GM13977 (cell line): Measurements from ENCODE around the gene PCSK5.

Experiments used
- DNase-seq: peaks from one replicate; pipeline ENCODE4 v3.0.0; 2012; ENCODE audit warnings: low spot score
- in situ Hi-C: fragments of 300-500 bp; cut with MboI; formaldehyde crosslinking; loops from one replicate; pipeline ENCODE4 v1.12.0; 2022; ENCODE audit warnings: low sequenced_read_pairs, low pct_unique_long_range_greater_than_20kb, mixed read lengths, inconsistent platforms; ENCODE audit not compliant: unreplicated experiment
- TF ChIP-seq, protein P1 (sequence below): IDR thresholded peaks from 2 replicates; pipeline ENCODE4 v1.5.1; 2012; ENCODE audit warnings: mild to moderate bottlenecking, control low read depth; ENCODE audit not compliant: insufficient read depth; ENCODE audit errors: extremely low read depth, missing control alignments

The PCSK5 gene

DNA sequence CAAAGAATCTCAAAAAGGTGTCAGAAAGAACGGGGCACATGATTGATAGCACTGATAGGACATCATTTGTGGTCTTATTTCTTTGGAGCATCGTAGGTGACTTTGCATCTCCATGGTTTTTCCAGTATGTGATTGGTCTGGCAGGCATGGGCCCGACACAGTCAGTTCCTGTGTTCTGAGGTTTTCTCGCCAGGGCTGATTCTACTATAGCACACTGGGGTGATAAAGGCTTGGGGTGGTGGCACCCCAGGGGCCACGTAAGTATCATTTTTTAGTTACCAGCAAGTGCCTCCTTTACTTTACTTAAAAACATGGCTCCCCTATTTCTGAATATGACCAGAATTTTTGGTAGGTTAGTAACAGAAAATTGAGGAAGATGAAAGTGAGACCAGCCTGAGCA lies 301.0 kb downstream of the PCSK5 start:
- in situ Hi-C loops, result no loop called here

GRCh38 chr9:76192013-76192412 lies 301.5 kb downstream of the PCSK5 start:
- TF ChIP-seq, protein P1, sequence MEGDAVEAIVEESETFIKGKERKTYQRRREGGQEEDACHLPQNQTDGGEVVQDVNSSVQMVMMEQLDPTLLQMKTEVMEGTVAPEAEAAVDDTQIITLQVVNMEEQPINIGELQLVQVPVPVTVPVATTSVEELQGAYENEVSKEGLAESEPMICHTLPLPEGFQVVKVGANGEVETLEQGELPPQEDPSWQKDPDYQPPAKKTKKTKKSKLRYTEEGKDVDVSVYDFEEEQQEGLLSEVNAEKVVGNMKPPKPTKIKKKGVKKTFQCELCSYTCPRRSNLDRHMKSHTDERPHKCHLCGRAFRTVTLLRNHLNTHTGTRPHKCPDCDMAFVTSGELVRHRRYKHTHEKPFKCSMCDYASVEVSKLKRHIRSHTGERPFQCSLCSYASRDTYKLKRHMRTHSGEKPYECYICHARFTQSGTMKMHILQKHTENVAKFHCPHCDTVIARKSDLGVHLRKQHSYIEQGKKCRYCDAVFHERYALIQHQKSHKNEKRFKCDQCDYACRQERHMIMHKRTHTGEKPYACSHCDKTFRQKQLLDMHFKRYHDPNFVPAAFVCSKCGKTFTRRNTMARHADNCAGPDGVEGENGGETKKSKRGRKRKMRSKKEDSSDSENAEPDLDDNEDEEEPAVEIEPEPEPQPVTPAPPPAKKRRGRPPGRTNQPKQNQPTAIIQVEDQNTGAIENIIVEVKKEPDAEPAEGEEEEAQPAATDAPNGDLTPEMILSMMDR, result no peak
- DNase-seq, result no peak
- in situ Hi-C loops, result no loop called here

More for the DNA sequence above, 301.0 kb downstream of the PCSK5 start:
- TF ChIP-seq, protein P1, result no peak
- DNase-seq, result no peak

DNA sequence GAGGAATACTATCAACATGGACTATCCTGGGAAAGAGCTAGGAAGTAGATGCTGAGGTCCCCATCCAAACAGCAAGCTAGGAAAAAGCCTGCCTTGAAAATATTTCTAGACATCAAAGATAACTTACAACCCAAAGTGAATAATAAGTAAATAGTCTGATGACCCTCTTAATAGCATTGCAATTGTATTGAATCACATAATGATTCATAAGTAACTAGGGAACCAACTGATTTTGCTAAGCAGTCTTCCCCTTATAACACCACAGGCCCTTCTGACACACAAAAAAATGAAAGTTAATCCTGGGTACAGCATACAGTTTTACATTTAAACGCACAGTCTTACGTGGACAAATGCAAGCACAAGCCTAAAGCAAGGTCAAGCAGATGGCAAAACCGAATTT lies 304.4 kb downstream of the PCSK5 start:
- in situ Hi-C loops, result no loop called here
- no peak for DNase-seq
- TF ChIP-seq, protein P1, result no peak

DNA sequence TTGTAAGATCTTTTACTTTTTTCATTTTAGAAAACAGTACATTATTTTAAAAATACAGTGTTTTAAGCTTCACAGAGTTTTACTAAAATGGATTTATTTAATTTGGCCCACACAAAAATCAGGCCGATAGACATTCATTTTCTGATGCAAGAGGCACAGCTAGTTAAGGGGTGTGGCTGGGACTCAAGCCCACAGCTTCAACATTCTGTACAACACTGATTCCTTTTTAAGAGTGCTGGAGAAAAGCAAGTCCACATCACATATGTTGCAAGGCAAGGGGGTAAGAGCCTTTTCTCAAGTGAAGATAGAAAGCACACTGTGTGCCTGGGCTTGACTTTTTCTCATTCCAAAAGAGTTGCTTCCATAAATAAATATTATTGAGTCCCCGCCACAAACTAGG lies 307.9 kb downstream of the PCSK5 start:
- in situ Hi-C loops, result no loop called here
- no peak for DNase-seq
- TF ChIP-seq, protein P1, result no peak

- TF ChIP-seq, protein P1, result no peak
- no peak for DNase-seq
- in situ Hi-C loops, result no loop called here
These were observed 309.8 kb downstream of the PCSK5 start for GRCh38 chr9:76200315-76200714.

DNA sequence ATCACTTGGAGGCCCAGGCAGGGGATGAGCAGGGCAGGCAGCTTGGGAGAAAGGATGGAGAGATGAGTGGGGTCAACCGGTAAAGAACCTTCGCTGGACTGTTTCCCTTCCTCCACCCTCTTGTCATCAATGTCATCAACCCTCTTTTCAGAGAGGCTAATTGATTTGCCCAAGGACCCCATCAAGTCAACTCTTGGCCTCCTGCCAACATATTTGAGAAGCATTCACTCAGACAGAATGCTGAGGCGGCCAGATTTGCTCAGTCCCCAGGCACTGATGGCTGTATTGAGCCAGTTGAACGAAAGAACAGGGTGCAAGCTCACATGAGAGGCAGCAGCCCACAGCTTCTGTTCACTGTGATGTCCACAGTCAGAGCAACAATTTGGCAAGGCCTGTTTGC lies 310.3 kb downstream of the PCSK5 start:
- no peak for DNase-seq
- in situ Hi-C loops, result no loop called here

GRCh38 chr9:76203373-76203772 lies 312.9 kb downstream of the PCSK5 start:
- no peak for DNase-seq

More for the DNA sequence above, 310.3 kb downstream of the PCSK5 start:
- TF ChIP-seq, protein P1, result no peak

More at GRCh38 chr9:76203373-76203772, 312.9 kb downstream of the PCSK5 start:
- in situ Hi-C loops, result no loop called here
- TF ChIP-seq, protein P1, result no peak
